WI38 (cell line): ENCODE measurements around the gene MESD.

Source experiments
- H3K4me3 ChIP-seq: 2 replicates; pipeline ENCODE4 v1.5.1; 2011; ENCODE audit warnings: low read depth, mild to moderate bottlenecking, control low read depth, low read length
- TF ChIP-seq, protein P1 (sequence below): IDR thresholded peaks from 2 replicates; pipeline ENCODE4 v1.5.1; 2012; ENCODE audit warnings: low read depth, mild to moderate bottlenecking, control low read depth, low read length

MESD gene

DNA sequence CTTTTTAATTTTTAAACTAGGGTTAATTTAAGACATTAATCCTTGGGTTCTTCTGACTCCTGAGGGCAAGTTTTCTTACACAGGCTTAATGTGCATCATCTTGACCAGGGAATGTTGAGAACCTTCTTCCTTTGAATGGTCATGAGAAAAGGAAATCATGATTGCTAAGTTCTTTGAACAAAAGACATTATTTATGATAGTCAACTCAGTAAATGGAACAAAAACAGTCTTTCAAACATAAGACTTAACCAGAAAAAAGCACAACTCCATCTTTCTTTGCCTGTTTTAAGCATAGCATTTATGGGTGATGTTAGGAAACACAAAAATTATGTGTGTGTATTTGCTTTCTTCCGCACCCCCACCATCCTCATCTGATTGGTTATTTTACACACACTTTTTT, 16.5 kb upstream of the MESD start:
- TF ChIP-seq, protein P1, sequence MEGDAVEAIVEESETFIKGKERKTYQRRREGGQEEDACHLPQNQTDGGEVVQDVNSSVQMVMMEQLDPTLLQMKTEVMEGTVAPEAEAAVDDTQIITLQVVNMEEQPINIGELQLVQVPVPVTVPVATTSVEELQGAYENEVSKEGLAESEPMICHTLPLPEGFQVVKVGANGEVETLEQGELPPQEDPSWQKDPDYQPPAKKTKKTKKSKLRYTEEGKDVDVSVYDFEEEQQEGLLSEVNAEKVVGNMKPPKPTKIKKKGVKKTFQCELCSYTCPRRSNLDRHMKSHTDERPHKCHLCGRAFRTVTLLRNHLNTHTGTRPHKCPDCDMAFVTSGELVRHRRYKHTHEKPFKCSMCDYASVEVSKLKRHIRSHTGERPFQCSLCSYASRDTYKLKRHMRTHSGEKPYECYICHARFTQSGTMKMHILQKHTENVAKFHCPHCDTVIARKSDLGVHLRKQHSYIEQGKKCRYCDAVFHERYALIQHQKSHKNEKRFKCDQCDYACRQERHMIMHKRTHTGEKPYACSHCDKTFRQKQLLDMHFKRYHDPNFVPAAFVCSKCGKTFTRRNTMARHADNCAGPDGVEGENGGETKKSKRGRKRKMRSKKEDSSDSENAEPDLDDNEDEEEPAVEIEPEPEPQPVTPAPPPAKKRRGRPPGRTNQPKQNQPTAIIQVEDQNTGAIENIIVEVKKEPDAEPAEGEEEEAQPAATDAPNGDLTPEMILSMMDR = no peak
- H3K4me3 ChIP-seq = no peak overlapping the region

DNA sequence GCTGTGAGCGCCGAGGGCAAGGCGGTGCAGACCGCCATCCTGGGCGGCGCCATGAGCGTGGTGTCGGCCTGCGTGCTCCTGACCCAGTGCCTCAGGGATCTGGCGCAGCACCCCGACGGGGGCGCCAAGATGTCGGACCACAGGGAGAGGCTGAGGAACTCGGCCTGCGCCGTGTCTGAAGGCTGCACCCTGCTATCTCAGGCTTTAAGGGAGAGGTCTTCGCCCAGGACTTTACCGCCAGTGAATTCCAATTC, 13.4 kb upstream of the MESD start:
- no peak overlapping the region; the same call in 1 of the 2 replicates for H3K4me3 ChIP-seq
- TF ChIP-seq, protein P1 = no peak

DNA sequence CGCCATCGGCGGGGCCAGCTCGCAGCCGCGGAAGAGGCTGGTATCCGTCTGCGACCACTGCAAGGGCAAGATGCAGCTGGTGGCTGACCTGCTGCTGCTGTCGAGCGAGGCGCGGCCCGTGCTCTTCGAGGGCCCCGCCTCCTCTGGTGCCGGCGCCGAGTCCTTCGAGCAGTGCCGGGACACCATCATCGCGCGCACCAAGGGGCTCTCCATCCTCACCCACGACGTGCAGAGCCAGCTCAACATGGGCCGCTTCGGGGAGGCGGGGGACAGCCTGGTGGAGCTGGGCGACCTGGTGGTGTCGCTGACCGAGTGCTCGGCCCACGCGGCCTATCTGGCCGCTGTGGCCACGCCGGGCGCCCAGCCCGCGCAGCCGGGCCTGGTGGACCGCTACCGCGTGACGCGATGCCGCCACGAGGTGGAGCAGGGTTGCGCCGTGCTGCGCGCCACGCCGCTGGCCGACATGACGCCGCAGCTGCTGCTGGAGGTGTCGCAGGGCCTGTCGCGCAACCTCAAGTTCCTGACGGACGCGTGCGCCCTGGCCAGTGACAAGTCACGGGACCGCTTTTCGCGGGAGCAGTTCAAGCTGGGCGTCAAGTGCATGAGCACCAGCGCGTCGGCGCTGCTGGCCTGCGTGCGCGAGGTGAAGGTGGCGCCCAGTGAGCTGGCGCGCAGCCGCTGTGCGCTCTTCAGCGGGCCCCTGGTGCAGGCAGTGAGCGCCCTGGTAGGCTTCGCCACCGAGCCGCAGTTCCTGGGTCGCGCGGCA, 12.9 kb upstream of the MESD start:
- TF ChIP-seq, protein P1 = no peak
- H3K4me3 ChIP-seq = peak overlapping the region; percentile 90

DNA sequence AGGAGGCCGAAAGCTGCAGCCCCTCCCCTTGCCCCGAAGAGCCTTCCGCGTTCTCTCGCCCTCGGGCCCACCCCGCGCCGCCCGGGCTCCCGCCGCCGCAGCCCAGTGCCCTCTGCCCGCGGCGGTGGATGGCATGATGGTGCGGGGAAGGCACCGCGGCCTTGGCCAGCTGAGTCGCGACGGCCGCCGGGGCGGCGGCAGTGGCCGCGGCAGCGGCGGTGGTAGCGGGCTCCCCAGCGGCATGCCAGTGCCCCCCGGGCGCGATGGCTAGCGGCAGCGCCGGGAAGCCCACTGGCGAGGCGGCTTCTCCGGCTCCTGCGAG, 12.4 kb upstream of the MESD start:
- peak overlapping the region; percentile 90 for H3K4me3 ChIP-seq
- TF ChIP-seq, protein P1 = no peak

DNA sequence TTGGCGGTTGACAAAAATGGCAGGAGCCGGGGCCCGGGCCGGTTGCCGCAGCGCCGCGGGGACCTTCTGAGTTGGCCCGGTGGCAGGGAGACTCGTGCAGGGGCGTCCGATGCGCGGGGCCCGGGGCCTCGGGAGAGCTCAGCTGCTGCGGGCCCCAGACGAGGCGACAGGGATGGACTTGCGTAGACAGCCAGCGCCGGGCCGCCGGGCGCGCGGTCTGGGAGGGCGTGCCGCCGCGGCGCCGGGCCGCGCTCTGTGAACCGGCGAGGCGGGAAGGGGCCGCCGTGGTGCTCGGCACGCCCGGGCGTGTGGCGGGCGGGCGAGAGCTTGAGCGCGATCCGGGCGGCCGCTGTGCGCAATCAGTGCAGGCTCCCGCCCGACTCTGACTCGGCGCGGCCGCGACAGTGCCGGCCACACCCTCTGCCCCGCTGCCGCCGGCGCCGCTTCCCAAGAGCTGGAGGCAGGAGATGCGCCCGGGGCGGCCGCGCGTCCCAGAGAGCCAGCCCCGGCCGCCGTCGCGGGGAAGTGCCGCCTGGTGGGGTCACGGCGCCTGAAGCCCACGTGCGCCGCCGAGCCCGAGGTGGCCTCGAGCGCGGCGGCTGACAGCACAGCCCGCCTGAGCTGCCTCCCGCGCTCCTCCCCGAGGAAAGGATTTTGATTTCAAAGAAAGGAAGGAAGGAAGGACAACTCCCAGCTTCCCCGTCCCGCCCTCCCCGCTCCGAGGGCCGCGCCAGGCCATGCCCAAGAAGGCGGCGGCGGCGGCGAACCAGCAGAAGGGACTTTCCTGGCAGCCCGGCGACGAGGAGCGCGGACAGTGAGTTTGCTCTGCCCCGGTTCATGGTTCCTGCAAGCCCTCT, 11.8 kb upstream of the MESD start:
- TF ChIP-seq, protein P1 = no peak
- peak overlapping the region; percentile 90 for H3K4me3 ChIP-seq

DNA sequence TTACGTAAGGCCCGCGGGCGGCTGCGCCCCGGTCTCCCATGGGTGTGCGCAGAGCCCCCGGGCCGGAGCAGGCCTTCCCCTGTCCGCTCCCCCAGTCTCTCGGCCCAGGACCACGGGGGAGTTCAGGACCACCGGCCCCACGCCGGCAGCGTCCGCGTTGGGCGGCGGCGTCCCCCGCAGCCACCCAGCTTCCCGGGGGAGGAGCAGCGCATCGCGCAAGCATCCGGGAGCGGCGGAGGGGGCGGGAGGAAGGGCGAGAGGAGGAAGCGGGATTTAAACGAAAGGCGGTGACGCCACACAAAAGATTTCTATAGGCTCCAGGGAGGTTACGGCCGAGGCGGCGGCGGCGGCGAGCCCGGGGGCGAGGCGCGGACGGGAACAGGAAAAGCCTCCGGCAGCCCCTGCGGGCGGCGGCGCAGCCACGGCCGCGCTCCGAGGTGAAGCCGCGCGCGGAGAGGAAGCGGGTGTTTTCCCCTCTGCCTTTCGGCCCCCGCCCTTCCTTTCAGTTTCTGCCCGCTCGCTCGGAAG, 11.1 kb upstream of the MESD start, which contains the start of gene TLNRD1:
TLNRD1 (plus strand) TSS at position 300 of the 528 bp plus-strand sequence. CDS start 1,349 bp downstream, outside the sequence.
- TF ChIP-seq, protein P1 = no peak
- H3K4me3 ChIP-seq = peak within 1 kb of the TSS; percentile 90

DNA sequence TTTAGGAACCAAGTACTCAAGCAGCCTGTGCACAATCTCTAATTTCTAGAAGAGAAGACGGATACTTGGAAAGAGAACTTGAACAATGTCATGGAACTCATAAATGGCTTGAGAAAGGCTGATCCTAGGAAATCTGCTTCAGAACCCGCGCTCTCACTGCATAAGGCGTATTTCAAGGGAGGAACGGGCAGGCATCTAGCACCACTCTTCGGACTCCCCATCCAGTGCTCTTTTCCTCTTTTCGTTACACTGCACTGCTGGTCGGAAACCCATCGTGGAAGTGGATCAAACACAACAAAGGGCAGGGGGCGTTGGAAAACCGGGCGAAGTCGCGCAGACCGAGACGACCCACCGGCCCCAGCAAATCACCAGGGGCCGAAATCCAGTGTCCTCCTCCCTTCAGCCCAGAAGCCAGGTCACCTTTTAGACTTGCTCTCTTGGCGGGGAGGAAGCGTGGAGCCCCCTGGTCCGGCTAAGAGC, 10.6 kb upstream of the MESD start:
- TF ChIP-seq, protein P1 = no peak
- peak overlapping the region; percentile 90 for H3K4me3 ChIP-seq
